Epithelial cell of proximal tubule (primary cell): ENCODE data around the gene ST6GALNAC6. TPM values are rescaled to one million over a fixed set of nuclear protein-coding genes. Genes with fewer than 3 reads are reported as not detected.
A peak's percentile ranks its signal among the peaks of the same experiment; 100 is the strongest.

Experiments used
- DNase-seq: peaks from one replicate; pipeline ENCODE4 v3.0.0-alpha.2; 2011; ENCODE audit warnings: low read depth
- H3K4me3 ChIP-seq: 2 replicates; pipeline ENCODE4 v1.5.1; 2011; ENCODE audit warnings: low read depth, mild to moderate bottlenecking, low read length
- CTCF ChIP-seq: conservative IDR thresholded peaks from 2 replicates; pipeline ENCODE4 v1.5.1; 2012; ENCODE audit warnings: low read depth, mild to moderate bottlenecking, low read length
- total RNA-seq: library from RNA; depleted of rRNA; stranded (reverse); fragments of >200 nt; gene quantifications from 2 replicates; pipeline ENCODE4 v1.2.3, GENCODE V29; 2015

Gene ST6GALNAC6
- total RNA-seq, 1 donor from 2014 or later, result 23.5 TPM

GRCh38 chr9:127904561-127905003 is 5.2 kb upstream of the ST6GALNAC6 start:
- no peak for DNase-seq
- no peak for TF ChIP-seq CTCF
- H3K4me3 ChIP-seq, result no peak overlapping the region

- no peak for TF ChIP-seq CTCF
- no peak for DNase-seq
- H3K4me3 ChIP-seq, result no peak overlapping the region
These were observed 4.4 kb upstream of the ST6GALNAC6 start for GRCh38 chr9:127903557-127904475.

- peak; percentile 68 for DNase-seq
- H3K4me3 ChIP-seq, result peak overlapping the region; percentile 96
- TF ChIP-seq CTCF, result no peak
These were observed 823 bp downstream of the ST6GALNAC6 start for GRCh38 chr9:127898433-127899127.

- no peak for DNase-seq
- no peak overlapping the region for H3K4me3 ChIP-seq
- no peak for TF ChIP-seq CTCF
These were observed 2.2 kb downstream of the ST6GALNAC6 start for GRCh38 chr9:127897193-127897692.

GRCh38 chr9:127896395-127897192 is 2.8 kb downstream of the ST6GALNAC6 start:
- no peak for TF ChIP-seq CTCF
- no peak for DNase-seq
- H3K4me3 ChIP-seq, result no peak overlapping the region

GRCh38 chr9:127895811-127896210 is 3.6 kb downstream of the ST6GALNAC6 start:
- TF ChIP-seq CTCF, result no peak
- H3K4me3 ChIP-seq, result no peak overlapping the region
- DNase-seq, result no peak
